IMR-90 (cell line): ENCODE results near the gene PSMD6. TPM values are rescaled to one million over a fixed set of nuclear protein-coding genes. Genes with fewer than 3 reads are reported as not detected.

Experiments
- ATAC-seq: fragments of 200-7000 bp; cut with Tn5 transposase; 2 replicates; pipeline ENCODE4 v1.9.1; 2020; ENCODE audit warnings: low read depth, mild to moderate bottlenecking, moderate library complexity
- BruUV-seq: library from RNA; stranded (reverse); fragments of 400-500 nt; replicated peaks from 2 replicates; lab custom pipeline; 2021; lab: Mats Ljungman, UMichigan
- CTCF ChIA-PET: fragments of 300-600 bp; formaldehyde crosslinking; extraction: SDS; loops from one replicate; lab custom pipeline; 2021; ENCODE audit warnings: antibody characterized with exemption; lab: Yijun Ruan, JAX
- POLR2A ChIA-PET: fragments of 300-600 bp; sonication (Branson Sonifier 250); formaldehyde crosslinking; loops from one replicate; lab custom pipeline; 2022; ENCODE audit warnings: antibody characterized with exemption; ENCODE audit not compliant: unreplicated experiment; lab: Charles Lee
- DNase-seq: peaks from one replicate; pipeline ENCODE4 v3.0.0; 2013
- H2AFZ ChIP-seq: replicated peaks from 2 replicates; pipeline ENCODE3; 2013; ENCODE audit warnings: low read length, mild to moderate bottlenecking; ENCODE audit not compliant: poor library complexity
- H2AK5ac ChIP-seq: 2 replicates; pipeline ENCODE4 v1.6.1; 2013; ENCODE audit warnings: low read depth, low read length, inconsistent platforms
- H2AK9ac ChIP-seq: replicated peaks from 2 replicates; pipeline ENCODE3; 2013; ENCODE audit warnings: mild to moderate bottlenecking, low read depth, low read length, moderate library complexity; ENCODE audit not compliant: poor library complexity
- H2BK120ac ChIP-seq: 2 replicates; pipeline ENCODE4 v1.6.1; 2013; ENCODE audit warnings: low read depth, low read length, inconsistent platforms
- H2BK15ac ChIP-seq: 3 replicates; pipeline ENCODE4 v1.6.1; 2013; ENCODE audit warnings: low read depth, low read length, inconsistent platforms
- H2BK20ac ChIP-seq: 2 replicates; pipeline ENCODE4 v1.6.1; 2013; ENCODE audit warnings: low read depth, mild to moderate bottlenecking, inconsistent platforms, low read length, moderate library complexity
- H2BK5ac ChIP-seq: 2 replicates; pipeline ENCODE4 v1.6.1; 2013; ENCODE audit warnings: mild to moderate bottlenecking, low read depth, low read length, inconsistent platforms; ENCODE audit not compliant: poor library complexity, severe bottlenecking
- H3K14ac ChIP-seq: replicated peaks from 2 replicates; pipeline ENCODE4 v1.6.1; 2013; ENCODE audit warnings: low read depth, low read length, inconsistent platforms
- H3K18ac ChIP-seq: 2 replicates; pipeline ENCODE4 v1.6.1; 2013; ENCODE audit warnings: low read depth, low read length, control low read depth
- H3K23ac ChIP-seq: 2 replicates; pipeline ENCODE4 v1.6.1; 2013; ENCODE audit warnings: low read depth, low read length, inconsistent platforms
- H3K27ac ChIP-seq: 2 replicates; pipeline ENCODE4 v1.5.1; 2013; ENCODE audit warnings: mild to moderate bottlenecking, control low read depth, low read length; ENCODE audit not compliant: insufficient read depth
- H3K27me3 ChIP-seq: 2 replicates; pipeline ENCODE4 v1.6.1; 2013; ENCODE audit warnings: low read length; ENCODE audit not compliant: control insufficient read depth, insufficient read depth
- H3K36me3 ChIP-seq: 2 replicates; pipeline ENCODE4 v1.6.1; 2013; ENCODE audit warnings: low read length, mixed read lengths; ENCODE audit not compliant: control insufficient read depth, insufficient read depth
- H3K4ac ChIP-seq: 2 replicates; pipeline ENCODE4 v1.6.1; 2013; ENCODE audit warnings: low read depth, low read length, inconsistent platforms
- H3K4me1 ChIP-seq: 2 replicates; pipeline ENCODE4 v1.6.1; 2013; ENCODE audit warnings: low read length, mixed read lengths; ENCODE audit not compliant: control insufficient read depth, insufficient read depth
- H3K4me2 ChIP-seq: 2 replicates; pipeline ENCODE4 v1.6.1; 2013; ENCODE audit warnings: low read depth, mild to moderate bottlenecking, control low read depth, low read length, moderate library complexity
- H3K4me3 ChIP-seq: 2 replicates; pipeline ENCODE4 v1.5.1; 2013; ENCODE audit warnings: low read depth, mild to moderate bottlenecking, control low read depth, low read length, moderate library complexity; ENCODE audit not compliant: insufficient read depth
- H3K56ac ChIP-seq: 2 replicates; pipeline ENCODE4 v1.6.1; 2013; ENCODE audit warnings: low read length, inconsistent platforms; ENCODE audit not compliant: insufficient read depth; ENCODE audit errors: extremely low read depth
- H3K79me1 ChIP-seq, 2 experiments: 2 replicates each; pipeline ENCODE4 v1.6.1; 2013; ENCODE audit warnings: low read length in 2 of 2, inconsistent platforms in 1 of 2, low read depth in 1 of 2
- H3K9ac ChIP-seq: 2 replicates; pipeline ENCODE4 v1.6.1; 2013; ENCODE audit warnings: low read depth, low read length, control low read depth
- H3K9me1 ChIP-seq: 2 replicates; pipeline ENCODE4 v1.6.1; 2013; ENCODE audit warnings: low read length, inconsistent platforms; ENCODE audit not compliant: insufficient read depth
- H3K9me3 ChIP-seq: 2 replicates; pipeline ENCODE4 v1.6.1; 2013; ENCODE audit warnings: low read length; ENCODE audit not compliant: control insufficient read depth, insufficient read depth
- H4K20me1 ChIP-seq: 2 replicates; pipeline ENCODE4 v1.6.1; 2013; ENCODE audit warnings: low read length, inconsistent platforms; ENCODE audit not compliant: insufficient read depth
- H4K5ac ChIP-seq: 2 replicates; pipeline ENCODE4 v1.6.1; 2013; ENCODE audit warnings: mild to moderate bottlenecking, low read depth, low read length, control low read depth
- H4K8ac ChIP-seq, 2 experiments: 2 replicates each; pipeline ENCODE4 v1.6.1; 2013; ENCODE audit warnings: low read depth in 2 of 2, low read length in 2 of 2, control low read depth in 1 of 2, inconsistent platforms in 1 of 2
- H4K91ac ChIP-seq: 2 replicates; pipeline ENCODE4 v1.6.1; 2013; ENCODE audit warnings: low read depth, low read length, inconsistent platforms; ENCODE audit not compliant: insufficient read depth
- BHLHE40 ChIP-seq: fragments of 150-350 bp; IDR thresholded peaks from 2 replicates; pipeline ENCODE4 v1.6.1; 2016; ENCODE audit warnings: mild to moderate bottlenecking, low read depth, low read length
- CEBPB ChIP-seq: IDR thresholded peaks from 2 replicates; pipeline ENCODE4 v1.6.1; 2012; ENCODE audit warnings: low read depth, low read length, improper control_type of control experiment
- CHD1 ChIP-seq: IDR thresholded peaks from 2 replicates; pipeline ENCODE4 v1.6.1; 2012; ENCODE audit warnings: low read depth, low read length, improper control_type of control experiment
- FOS ChIP-seq: fragments of 150-350 bp; IDR thresholded peaks from 2 replicates; pipeline ENCODE4 v1.6.1; 2016; ENCODE audit warnings: low read depth, low read length
- MAFK ChIP-seq: IDR thresholded peaks from 2 replicates; pipeline ENCODE4 v1.6.1; 2012; ENCODE audit warnings: low read depth, low read length, improper control_type of control experiment
- MAZ ChIP-seq: IDR thresholded peaks from 2 replicates; pipeline ENCODE4 v1.6.1; 2012; ENCODE audit warnings: low read depth, mild to moderate bottlenecking, low read length, improper control_type of control experiment, moderate library complexity, borderline replicate concordance
- POLR2A ChIP-seq: IDR thresholded peaks from 2 replicates; pipeline ENCODE4 v1.6.1; 2012; ENCODE audit warnings: mild to moderate bottlenecking, low read depth, low read length
- RCOR1 ChIP-seq: IDR thresholded peaks from 2 replicates; pipeline ENCODE4 v1.6.1; 2012; ENCODE audit warnings: mild to moderate bottlenecking, low read length, improper control_type of control experiment; ENCODE audit not compliant: insufficient replicate concordance
- RFX5 ChIP-seq: IDR thresholded peaks from 2 replicates; pipeline ENCODE4 v1.8.0; 2012; ENCODE audit warnings: low read depth, mild to moderate bottlenecking, low read length, moderate library complexity
- SMC3 ChIP-seq: fragments of 150-350 bp; IDR thresholded peaks from 2 replicates; pipeline ENCODE4 v1.6.1; 2016; ENCODE audit warnings: low read depth, mild to moderate bottlenecking, antibody characterized with exemption, low read length, moderate library complexity
- WGBS, 2 experiments: methylation state at CpG; one replicate each; pipeline versions ENCODE4 v1.1.5 to v1.1.7; 2013; ENCODE audit warnings: missing lambda C conversion rate in 2 of 2; ENCODE audit not compliant: insufficient read length in 1 of 2; ENCODE audit errors: extremely low coverage in 2 of 2; 5-methylcytosine and 5-hydroxymethylcytosine counted together
- dilution Hi-C: fragments of 300-500 bp; cut with HindIII; formaldehyde crosslinking; loops from one replicate; pipeline ENCODE4 v1.14.3; 2018; ENCODE audit warnings: low sequenced_read_pairs; ENCODE audit not compliant: unreplicated experiment
- in situ Hi-C: fragments of 300-500 bp; cut with MboI; formaldehyde crosslinking; loops from 3 replicates; pipeline ENCODE4 v1.14.3; 2019; ENCODE audit warnings: low sequenced_read_pairs, inconsistent platforms, mixed read lengths
- intact Hi-C: fragments of 100-400 bp; cut with micrococcal nuclease; formaldehyde crosslinking; loops from 2 replicates; pipeline ENCODE4 v1.10.0; 2022
- polyA plus RNA-seq, 3 experiments: library from polyadenylated mRNA; depleted of rRNA; stranded (reverse); fragments of >200 nt; gene quantifications; 2 replicates each; pipeline ENCODE4 v1.2.3, GENCODE V29; 2012; ENCODE audit warnings: low replicate concordance in 1 of 3
- total RNA-seq: library from RNA; depleted of rRNA; stranded (reverse); fragments of >200 nt; gene quantifications from 2 replicates; pipeline ENCODE4 v1.2.3, GENCODE V29; 2012
- TF ChIP-seq, protein P1 (sequence below): fragments of 150-350 bp; IDR thresholded peaks from 2 replicates; pipeline ENCODE4 v1.6.1; 2017; ENCODE audit warnings: mild to moderate bottlenecking, antibody characterized with exemption, low read length, low read depth
- TF ChIP-seq, protein P2 (sequence below): conservative IDR thresholded peaks from 2 replicates; pipeline ENCODE4 v1.5.1; 2012; ENCODE audit warnings: mild to moderate bottlenecking, low read depth, low read length, improper control_type of control experiment
- TF ChIP-seq, protein P3 (sequence below): fragments of 150-350 bp; IDR thresholded peaks from 2 replicates; pipeline ENCODE4 v1.6.1; 2016; ENCODE audit warnings: low read depth, mild to moderate bottlenecking, low read length, moderate library complexity, borderline replicate concordance

Gene PSMD6
- total and polyA plus RNA-seq, 2 of the 4 experiments (the other 2 are of a cell fraction), result 86.6 to 91.8 TPM

DNA sequence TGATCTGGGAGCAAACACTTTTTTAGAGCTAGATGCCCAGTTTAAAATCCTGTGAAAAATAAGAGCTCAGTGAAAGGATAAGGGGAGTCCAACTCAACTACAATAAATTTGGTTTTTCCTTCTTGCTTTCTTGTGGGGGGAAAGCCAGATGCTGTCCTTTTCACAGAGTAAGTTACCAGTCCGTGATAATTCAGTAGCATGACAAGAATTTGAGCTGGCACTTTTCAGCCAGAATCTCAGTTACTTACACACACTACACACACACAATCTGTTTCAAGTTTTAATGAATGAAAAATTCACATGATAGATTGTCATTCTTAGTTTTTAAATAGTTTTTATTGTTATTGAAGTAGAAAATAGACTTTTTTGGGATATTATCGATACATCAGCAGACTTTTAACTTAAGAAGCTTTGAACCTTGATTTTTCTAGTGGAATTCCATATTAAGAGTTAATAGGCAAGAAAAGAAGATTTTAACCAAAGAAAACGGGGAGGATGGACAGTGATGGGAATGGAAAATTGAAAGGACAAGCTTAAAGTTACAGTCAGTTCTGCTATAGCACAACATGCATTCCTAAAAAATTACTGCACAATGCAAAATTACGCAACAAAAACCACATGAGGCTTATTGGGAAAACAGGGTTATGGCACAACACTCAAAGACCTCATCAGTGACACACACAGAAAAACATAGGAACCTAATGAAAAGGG lies 47.0 kb downstream of the PSMD6 start:
- Histone ChIP-seq H3K18ac (peak overlapping the region; percentile 83), H3K4me1 (peaks cover 18% of the 10 kb centered on the region), H4K8ac (peak overlapping the region; percentile 6 to 20; a peak in 2 of 4 replicates), H3K27ac (no peak overlapping the region), H3K4me3 (no peak overlapping the region), H3K9ac (0 out of 2 replicates have a peak overlapping the region, but pooled peaks have one; percentile 1), H2BK20ac (peak overlapping the region; percentile 50; the same call in 1 of the 2 replicates), H3K79me1 (peaks cover 63 to 83% of the 10 kb centered on the region in 2 experiments), H3K9me3 (no peaks in the 10 kb centered on the region), H2BK5ac (peak overlapping the region; percentile 76), H4K5ac (peak overlapping the region; percentile 50; the same call in 1 of the 2 replicates), H3K14ac (no peak overlapping the region; the same call in 1 of the 2 replicates), H3K23ac (0 out of 2 replicates have a peak overlapping the region, but pooled peaks have one; percentile 10), H2BK120ac (no peak overlapping the region; the same call in 1 of the 2 replicates), H3K4ac (no peak overlapping the region), H3K27me3 (no peaks in the 10 kb centered on the region), H2AFZ (no peak overlapping the region), H2AK9ac (no peak overlapping the region), H4K20me1 (peaks cover 13% of the 10 kb centered on the region; the same call in 1 of the 2 replicates), H3K4me2 (peak overlapping the region; percentile 51), H2AK5ac (0 out of 2 replicates have a peak overlapping the region, but pooled peaks have one; percentile 5), H3K9me1 (peaks cover 26% of the 10 kb centered on the region), H2BK15ac (peak overlapping the region; percentile 29; the same call in 2 of the 3 replicates), H3K36me3 (peaks cover 19% of the 10 kb centered on the region), H3K56ac (no peak overlapping the region), H4K91ac (no peak overlapping the region)
- BruUV-seq, result no TSS peak
- ChIA-PET POLR2A (no interaction called here), CTCF (interaction anchor here (0.6 to 2.4 kb wide), 3 partner anchors 10 to 47 kb away, joined by 3 to 11 read pairs (median 3); partner anchors contain the start of gene PSMD6)
- intact Hi-C loops (loop anchor here (5.0 kb wide), 1 partner anchor 114 kb away; the partner anchor contains the start of genes ATXN7 and THOC7), dilution Hi-C loops (no loop called here), in situ Hi-C loops (loop anchor here (25.0 kb wide), 1 partner anchor 1364 kb away; no protein-coding TSS in a partner anchor)
- ATAC-seq (peak; percentile 67), DNase-seq (peak; percentile 96)
- no CpG with 5 or more reads among the region's 4 CpGs for WGBS, 2 experiments
- TF ChIP-seq FOS (peak; percentile 84), POLR2A (no peak), BHLHE40 (peak; percentile 76), RCOR1 (peak; percentile 40), CEBPB (peak; percentile 100), MAFK (peak; percentile 22; the same call in 1 of the 2 replicates), RFX5 (no peak; the same call in 1 of the 2 replicates), MAZ (no peak), CHD1 (no peak), SMC3 (no peak)
- TF ChIP-seq, protein P1, sequence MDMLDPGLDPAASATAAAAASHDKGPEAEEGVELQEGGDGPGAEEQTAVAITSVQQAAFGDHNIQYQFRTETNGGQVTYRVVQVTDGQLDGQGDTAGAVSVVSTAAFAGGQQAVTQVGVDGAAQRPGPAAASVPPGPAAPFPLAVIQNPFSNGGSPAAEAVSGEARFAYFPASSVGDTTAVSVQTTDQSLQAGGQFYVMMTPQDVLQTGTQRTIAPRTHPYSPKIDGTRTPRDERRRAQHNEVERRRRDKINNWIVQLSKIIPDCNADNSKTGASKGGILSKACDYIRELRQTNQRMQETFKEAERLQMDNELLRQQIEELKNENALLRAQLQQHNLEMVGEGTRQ, result peak; percentile 40; the same call in 1 of the 2 replicates
- TF ChIP-seq, protein P2, sequence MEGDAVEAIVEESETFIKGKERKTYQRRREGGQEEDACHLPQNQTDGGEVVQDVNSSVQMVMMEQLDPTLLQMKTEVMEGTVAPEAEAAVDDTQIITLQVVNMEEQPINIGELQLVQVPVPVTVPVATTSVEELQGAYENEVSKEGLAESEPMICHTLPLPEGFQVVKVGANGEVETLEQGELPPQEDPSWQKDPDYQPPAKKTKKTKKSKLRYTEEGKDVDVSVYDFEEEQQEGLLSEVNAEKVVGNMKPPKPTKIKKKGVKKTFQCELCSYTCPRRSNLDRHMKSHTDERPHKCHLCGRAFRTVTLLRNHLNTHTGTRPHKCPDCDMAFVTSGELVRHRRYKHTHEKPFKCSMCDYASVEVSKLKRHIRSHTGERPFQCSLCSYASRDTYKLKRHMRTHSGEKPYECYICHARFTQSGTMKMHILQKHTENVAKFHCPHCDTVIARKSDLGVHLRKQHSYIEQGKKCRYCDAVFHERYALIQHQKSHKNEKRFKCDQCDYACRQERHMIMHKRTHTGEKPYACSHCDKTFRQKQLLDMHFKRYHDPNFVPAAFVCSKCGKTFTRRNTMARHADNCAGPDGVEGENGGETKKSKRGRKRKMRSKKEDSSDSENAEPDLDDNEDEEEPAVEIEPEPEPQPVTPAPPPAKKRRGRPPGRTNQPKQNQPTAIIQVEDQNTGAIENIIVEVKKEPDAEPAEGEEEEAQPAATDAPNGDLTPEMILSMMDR, result no peak
- TF ChIP-seq, protein P3, sequence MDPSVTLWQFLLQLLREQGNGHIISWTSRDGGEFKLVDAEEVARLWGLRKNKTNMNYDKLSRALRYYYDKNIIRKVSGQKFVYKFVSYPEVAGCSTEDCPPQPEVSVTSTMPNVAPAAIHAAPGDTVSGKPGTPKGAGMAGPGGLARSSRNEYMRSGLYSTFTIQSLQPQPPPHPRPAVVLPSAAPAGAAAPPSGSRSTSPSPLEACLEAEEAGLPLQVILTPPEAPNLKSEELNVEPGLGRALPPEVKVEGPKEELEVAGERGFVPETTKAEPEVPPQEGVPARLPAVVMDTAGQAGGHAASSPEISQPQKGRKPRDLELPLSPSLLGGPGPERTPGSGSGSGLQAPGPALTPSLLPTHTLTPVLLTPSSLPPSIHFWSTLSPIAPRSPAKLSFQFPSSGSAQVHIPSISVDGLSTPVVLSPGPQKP, result no peak
